GM23338 (cell line): Measurements from ENCODE around the gene KCNIP3. TPM values are rescaled to one million over a fixed set of nuclear protein-coding genes. Genes with fewer than 3 reads are reported as not detected.

Experiments
- ATAC-seq: fragments of 200-7000 bp; cut with Tn5 transposase; 3 replicates; pipeline ENCODE4 v1.9.1; 2020
- DNase-seq: peaks from one replicate; pipeline ENCODE4 v3.0.0-alpha.2; 2015; ENCODE audit warnings: low spot score
- H2AFZ ChIP-seq: fragments of 200-600 bp; sonication (generic); 2 replicates; pipeline ENCODE4 v1.8.0; 2016; ENCODE audit warnings: antibody characterized with exemption, mild to moderate bottlenecking, moderate library complexity
- H3F3A ChIP-seq: fragments of 200-600 bp; sonication (generic); replicated peaks from 2 replicates; pipeline ENCODE4 v1.8.0; 2017; ENCODE audit warnings: antibody characterized with exemption, mixed run types, low read depth
- H3K27ac ChIP-seq: fragments of 200-600 bp; sonication (generic); 2 replicates; pipeline ENCODE4 v1.6.1; 2016; ENCODE audit warnings: low read depth
- H3K27me3 ChIP-seq: fragments of 200-600 bp; sonication (generic); 2 replicates; pipeline ENCODE4 v1.8.0; 2016; ENCODE audit warnings: mild to moderate bottlenecking, mixed run types, moderate library complexity; ENCODE audit not compliant: insufficient read depth
- H3K36me3 ChIP-seq: fragments of 200-600 bp; sonication (generic); 2 replicates; pipeline ENCODE4 v1.8.0; 2016; ENCODE audit warnings: mild to moderate bottlenecking; ENCODE audit not compliant: insufficient read depth
- H3K4me1 ChIP-seq: fragments of 200-600 bp; sonication (generic); 2 replicates; pipeline ENCODE4 v1.8.0; 2016; ENCODE audit warnings: mild to moderate bottlenecking, moderate library complexity; ENCODE audit not compliant: insufficient read depth
- H3K4me2 ChIP-seq: fragments of 200-600 bp; sonication (generic); 2 replicates; pipeline ENCODE4 v1.7.1; 2017; ENCODE audit warnings: mixed run types
- H3K4me3 ChIP-seq: fragments of 200-600 bp; sonication (generic); 2 replicates; pipeline ENCODE4 v1.6.1; 2016; ENCODE audit warnings: mixed run types
- H3K79me2 ChIP-seq: fragments of 200-600 bp; sonication (generic); replicated peaks from 2 replicates; pipeline ENCODE4 v1.8.0; 2017; ENCODE audit warnings: mild to moderate bottlenecking; ENCODE audit not compliant: insufficient read depth
- H3K9me2 ChIP-seq: fragments of 200-600 bp; sonication (generic); 2 replicates; pipeline ENCODE4 v1.8.0; 2017; ENCODE audit not compliant: insufficient read depth
- H4K20me1 ChIP-seq: fragments of 200-600 bp; sonication (generic); replicated peaks from 2 replicates; pipeline ENCODE4 v1.8.0; 2017; ENCODE audit warnings: mild to moderate bottlenecking; ENCODE audit not compliant: insufficient read depth
- H3K27ac Mint-ChIP-seq: 2 replicates; pipeline ENCODE4 v1.8.0; 2020; ENCODE audit warnings: inconsistent platforms, mild to moderate bottlenecking, moderate library complexity, mixed read lengths
- H3K27me3 Mint-ChIP-seq: 3 replicates; pipeline ENCODE4 v1.8.0; 2022; ENCODE audit warnings: low read depth, mild to moderate bottlenecking, moderate library complexity, mixed read lengths, inconsistent platforms; ENCODE audit not compliant: insufficient read depth, poor library complexity
- H3K36me3 Mint-ChIP-seq: 3 replicates; pipeline ENCODE4 v1.8.0; 2021; ENCODE audit warnings: low read depth, mild to moderate bottlenecking, inconsistent platforms, moderate library complexity, mixed read lengths
- H3K4me1 Mint-ChIP-seq: 3 replicates; pipeline ENCODE4 v1.8.0; 2020; ENCODE audit warnings: mild to moderate bottlenecking, inconsistent platforms, mixed read lengths
- H3K4me3 Mint-ChIP-seq: 3 replicates; pipeline ENCODE4 v1.8.0; 2021; ENCODE audit warnings: moderate library complexity, mild to moderate bottlenecking, inconsistent platforms, mixed read lengths
- H3K9me3 Mint-ChIP-seq: 3 replicates; pipeline ENCODE4 v1.8.0; 2020; ENCODE audit warnings: moderate library complexity, mild to moderate bottlenecking, inconsistent platforms, mixed read lengths
- CREB1 ChIP-seq: fragments of 250-450 bp; sonication (Bioruptor Pico); IDR thresholded peaks from 2 replicates; pipeline ENCODE4 v1.5.0; 2020; ENCODE audit warnings: low read depth, mild to moderate bottlenecking, moderate library complexity
- CTCF ChIP-seq, 2 experiments: fragments of 200-600 bp in 1 of 2; sonication (generic) in 1 of 2; conservative IDR thresholded peaks; 2 replicates each; pipeline versions ENCODE4 v1.5.1 to v1.6.1; 2016 to 2017; ENCODE audit warnings: antibody characterized with exemption in 2 of 2, low read depth in 2 of 2, mild to moderate bottlenecking in 2 of 2, moderate library complexity in 1 of 2
- ETS1 ChIP-seq: IDR thresholded peaks from 2 replicates; pipeline ENCODE4 v1.6.1; 2016; ENCODE audit warnings: antibody characterized with exemption
- EZH2 ChIP-seq: fragments of 200-600 bp; sonication (generic); IDR thresholded peaks from one replicate; pipeline ENCODE4 v1.8.0; 2017; ENCODE audit warnings: antibody characterized with exemption, mild to moderate bottlenecking, low read depth; ENCODE audit not compliant: unreplicated experiment
- EZH2phosphoT487 ChIP-seq: fragments of 200-600 bp; sonication (generic); IDR thresholded peaks from one replicate; pipeline ENCODE4 v1.8.1; 2018; ENCODE audit warnings: antibody characterized with exemption; ENCODE audit not compliant: unreplicated experiment
- JUNB ChIP-seq: IDR thresholded peaks from one replicate; pipeline ENCODE4 v1.6.1; 2016; ENCODE audit warnings: antibody characterized with exemption; ENCODE audit not compliant: unreplicated experiment
- NANOG ChIP-seq: IDR thresholded peaks from 2 replicates; pipeline ENCODE4 v1.6.1; 2016; ENCODE audit warnings: antibody characterized with exemption, borderline replicate concordance
- POLR2AphosphoS5 ChIP-seq: IDR thresholded peaks from 2 replicates; pipeline ENCODE4 v1.6.1; 2016; ENCODE audit warnings: antibody characterized with exemption, low read depth
- REST ChIP-seq: IDR thresholded peaks from one replicate; pipeline ENCODE4 v1.6.1; 2018; ENCODE audit warnings: antibody characterized with exemption; ENCODE audit not compliant: unreplicated experiment
- STAT1 ChIP-seq: IDR thresholded peaks from one replicate; pipeline ENCODE4 v1.6.1; 2016; ENCODE audit warnings: antibody characterized with exemption; ENCODE audit not compliant: unreplicated experiment
- ZNF114 ChIP-seq: fragments of 250-450 bp; sonication (Bioruptor Pico); IDR thresholded peaks from 2 replicates; pipeline ENCODE4 v1.5.0; 2020; ENCODE audit warnings: mild to moderate bottlenecking, moderate library complexity
- ZNF331 ChIP-seq: fragments of 250-450 bp; sonication (Bioruptor Pico); IDR thresholded peaks from 2 replicates; pipeline ENCODE4 v1.5.0; 2020; ENCODE audit warnings: low read depth, mild to moderate bottlenecking, moderate library complexity
- ZNF462 ChIP-seq: fragments of 250-450 bp; sonication (Bioruptor Pico); IDR thresholded peaks from 2 replicates; pipeline ENCODE4 v1.5.0; 2020; ENCODE audit warnings: mild to moderate bottlenecking, moderate library complexity
- polyA plus RNA-seq: library from polyadenylated mRNA; unstranded; fragments of >200 nt; fragmentation: Nextera tagmentation; extraction: Ambion mirVana; gene quantifications from 2 replicates; pipeline ENCODE4 v1.2.1, GENCODE V29; 2016
- total RNA-seq: library from RNA; depleted of rRNA; stranded (reverse); fragments of >200 nt; shearing (Covaris generic); gene quantifications from 2 replicates; pipeline ENCODE4 v1.2.3, GENCODE V29; 2014

The KCNIP3 gene
- total and polyA plus RNA-seq, 2 experiments from 2014 or later: 0.32 to 0.83 TPM

GRCh38 chr2:95383635-95384027 is 86.5 kb downstream of the KCNIP3 start:
- TF ChIP-seq STAT1 (no peak), ZNF114 (no peak), EZH2 (no peak), ZNF331 (no peak), ZNF462 (CRISPR knock-in tag) (no peak), ETS1 (no peak), EZH2phosphoT487 (no peak), NANOG (no peak), REST (no peak), CTCF (conservative IDR thresholded peaks at IDR 0.05; ENCODE audit: low read depth in 2 of 2) (no peak), JUNB (no peak), CREB1 (CRISPR knock-in tag) (no peak), POLR2AphosphoS5 (no peak)
- Histone ChIP-seq H3K27me3 (peaks cover 1% of the 10 kb centered on the region; the same call in 1 of the 2 replicates), H3F3A (no peaks in the 10 kb centered on the region), H2AFZ (no peak overlapping the region), H4K20me1 (no peaks in the 10 kb centered on the region), H3K36me3 (no peaks in the 10 kb centered on the region), H3K4me1 (no peaks in the 10 kb centered on the region; the same call in 1 of the 2 replicates), H3K4me3 (no peak overlapping the region), H3K27ac (no peak overlapping the region), H3K4me2 (no peak overlapping the region), H3K79me2 (no peaks in the 10 kb centered on the region), H3K9me2 (no peaks in the 10 kb centered on the region)
- no peaks in the 10 kb centered on the region for H3K9me3 Mint-ChIP-seq
- DNase-seq: no peak
- H3K4me1 Mint-ChIP-seq: peaks cover 8% of the 10 kb centered on the region
- H3K27ac Mint-ChIP-seq: no peak overlapping the region
- H3K36me3 Mint-ChIP-seq: no peaks in the 10 kb centered on the region
- H3K4me3 Mint-ChIP-seq: no peak overlapping the region
- H3K27me3 Mint-ChIP-seq: peaks cover 8% of the 10 kb centered on the region
- ATAC-seq: no peak
